ENCODE measurements around the gene DIAPH2. TPM values are rescaled to one million over a fixed set of nuclear protein-coding genes. Genes with fewer than 3 reads are reported as not detected.

Gene DIAPH2
- total RNA-seq, 4 donors from 2014 or later = 12.1 to 41.6 (median 29.1) TPM

DNA sequence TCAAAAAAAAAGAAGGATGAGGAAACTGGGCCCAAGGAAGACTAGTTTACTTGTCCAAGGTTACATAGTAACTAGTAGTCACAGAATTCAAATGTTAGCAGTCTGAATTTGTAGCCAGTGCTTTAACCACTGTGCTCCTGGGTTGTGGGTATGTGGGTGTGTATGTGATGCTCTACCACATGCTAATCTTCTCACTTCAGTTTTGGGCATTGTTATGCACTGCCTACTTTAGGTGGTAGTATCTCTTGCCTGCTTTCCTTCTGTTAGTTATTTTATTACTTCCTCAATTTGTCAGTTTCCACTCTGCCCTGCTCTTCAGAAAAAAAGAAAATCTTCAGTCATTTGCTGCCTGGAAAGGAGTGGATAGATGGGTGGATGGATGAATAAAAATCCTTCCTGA, 418.3 kb downstream of the DIAPH2 start:
- H3K27ac ChIP-seq = no peak overlapping the region
- H3K4me1 ChIP-seq = no peaks in the 10 kb centered on the region
- intact Hi-C loops (cut with DNase I; ENCODE audit: low total_unique reads) = no loop called here
- H3K27me3 ChIP-seq = no peaks in the 10 kb centered on the region
- TF ChIP-seq, protein P1, sequence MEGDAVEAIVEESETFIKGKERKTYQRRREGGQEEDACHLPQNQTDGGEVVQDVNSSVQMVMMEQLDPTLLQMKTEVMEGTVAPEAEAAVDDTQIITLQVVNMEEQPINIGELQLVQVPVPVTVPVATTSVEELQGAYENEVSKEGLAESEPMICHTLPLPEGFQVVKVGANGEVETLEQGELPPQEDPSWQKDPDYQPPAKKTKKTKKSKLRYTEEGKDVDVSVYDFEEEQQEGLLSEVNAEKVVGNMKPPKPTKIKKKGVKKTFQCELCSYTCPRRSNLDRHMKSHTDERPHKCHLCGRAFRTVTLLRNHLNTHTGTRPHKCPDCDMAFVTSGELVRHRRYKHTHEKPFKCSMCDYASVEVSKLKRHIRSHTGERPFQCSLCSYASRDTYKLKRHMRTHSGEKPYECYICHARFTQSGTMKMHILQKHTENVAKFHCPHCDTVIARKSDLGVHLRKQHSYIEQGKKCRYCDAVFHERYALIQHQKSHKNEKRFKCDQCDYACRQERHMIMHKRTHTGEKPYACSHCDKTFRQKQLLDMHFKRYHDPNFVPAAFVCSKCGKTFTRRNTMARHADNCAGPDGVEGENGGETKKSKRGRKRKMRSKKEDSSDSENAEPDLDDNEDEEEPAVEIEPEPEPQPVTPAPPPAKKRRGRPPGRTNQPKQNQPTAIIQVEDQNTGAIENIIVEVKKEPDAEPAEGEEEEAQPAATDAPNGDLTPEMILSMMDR (IDR thresholded peaks at IDR 0.05 in 4 of 5, conservative IDR thresholded peaks at IDR 0.05 in 1 of 5) = no peak
- TF ChIP-seq POLR2A (IDR thresholded peaks at IDR 0.05) = no peak
- no peaks in the 10 kb centered on the region for H3K36me3 ChIP-seq
- DNase-seq (no peak), ATAC-seq (no peak)
- H3K9me3 ChIP-seq = no peaks in the 10 kb centered on the region
- in situ Hi-C loops (cut with MboI; ENCODE audit: low sequenced_read_pairs in 4 of 4) = no loop called here
- H3K4me3 ChIP-seq = no peak overlapping the region

DNA sequence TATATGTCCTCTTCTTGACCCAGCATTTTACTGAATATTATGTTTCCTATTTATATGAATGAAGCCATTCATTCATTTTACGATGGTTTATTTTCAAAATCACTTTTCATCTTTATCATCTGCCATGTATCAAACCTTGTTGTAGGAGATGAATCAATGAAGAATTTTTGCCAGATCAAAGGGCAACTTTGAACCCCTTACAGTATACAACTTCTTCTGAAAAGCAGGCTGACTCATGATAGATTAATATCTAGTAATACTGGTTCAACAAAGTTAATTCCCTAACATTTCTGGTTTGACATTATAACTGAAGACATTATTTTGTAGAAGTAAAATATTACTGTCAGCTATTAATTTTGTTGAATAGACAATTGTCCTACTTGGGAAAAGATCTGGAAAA, 425.1 kb downstream of the DIAPH2 start:
- H3K27ac ChIP-seq = no peak overlapping the region
- H3K27me3 ChIP-seq = no peaks in the 10 kb centered on the region
- ATAC-seq = no peak
- TF ChIP-seq, protein P1 (IDR thresholded peaks at IDR 0.05 in 4 of 5, conservative IDR thresholded peaks at IDR 0.05 in 1 of 5) = no peak
- no peak for TF ChIP-seq POLR2A (IDR thresholded peaks at IDR 0.05)
- intact Hi-C loops (cut with DNase I; ENCODE audit: low total_unique reads) (no loop called here), in situ Hi-C loops (cut with MboI; ENCODE audit: low sequenced_read_pairs in 4 of 4) (no loop called here)
- no peak overlapping the region for H3K4me3 ChIP-seq
- no peak for DNase-seq
- H3K9me3 ChIP-seq = no peaks in the 10 kb centered on the region
- no peaks in the 10 kb centered on the region for H3K4me1 ChIP-seq
- no peaks in the 10 kb centered on the region for H3K36me3 ChIP-seq

DNA sequence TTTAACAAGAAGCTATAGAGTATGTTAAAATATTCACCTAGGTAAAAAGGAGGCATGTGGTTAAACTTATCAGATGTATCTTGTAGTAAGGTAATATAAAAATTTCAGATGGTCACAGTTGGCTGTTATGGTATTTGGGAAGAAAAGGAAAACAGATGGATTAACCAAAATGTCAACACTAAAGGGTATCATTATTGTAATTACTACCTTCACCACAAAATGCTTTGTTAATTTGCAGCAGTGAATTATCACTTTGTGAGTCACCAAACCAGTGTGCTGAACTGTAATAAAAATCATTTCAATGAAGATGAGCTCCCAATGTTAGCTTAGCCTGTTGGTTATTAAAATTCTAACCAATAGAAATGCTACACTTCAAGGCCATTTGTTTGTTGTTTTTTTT, 432.9 kb downstream of the DIAPH2 start:
- no peaks in the 10 kb centered on the region for H3K9me3 ChIP-seq
- no peak overlapping the region for H3K27ac ChIP-seq
- H3K27me3 ChIP-seq = no peaks in the 10 kb centered on the region
- H3K4me3 ChIP-seq = no peak overlapping the region
- H3K4me1 ChIP-seq = peaks cover 0 to 3% of the 10 kb centered on the region in 2 donors
- intact Hi-C loops (cut with DNase I; ENCODE audit: low total_unique reads) = no loop called here
- no peak for ATAC-seq
- H3K36me3 ChIP-seq = no peaks in the 10 kb centered on the region
- in situ Hi-C loops (cut with MboI; ENCODE audit: low sequenced_read_pairs in 4 of 4) = no loop called here
- DNase-seq = no peak
- TF ChIP-seq, protein P1 (IDR thresholded peaks at IDR 0.05 in 4 of 5, conservative IDR thresholded peaks at IDR 0.05 in 1 of 5) = no peak
- no peak for TF ChIP-seq POLR2A (IDR thresholded peaks at IDR 0.05)

DNA sequence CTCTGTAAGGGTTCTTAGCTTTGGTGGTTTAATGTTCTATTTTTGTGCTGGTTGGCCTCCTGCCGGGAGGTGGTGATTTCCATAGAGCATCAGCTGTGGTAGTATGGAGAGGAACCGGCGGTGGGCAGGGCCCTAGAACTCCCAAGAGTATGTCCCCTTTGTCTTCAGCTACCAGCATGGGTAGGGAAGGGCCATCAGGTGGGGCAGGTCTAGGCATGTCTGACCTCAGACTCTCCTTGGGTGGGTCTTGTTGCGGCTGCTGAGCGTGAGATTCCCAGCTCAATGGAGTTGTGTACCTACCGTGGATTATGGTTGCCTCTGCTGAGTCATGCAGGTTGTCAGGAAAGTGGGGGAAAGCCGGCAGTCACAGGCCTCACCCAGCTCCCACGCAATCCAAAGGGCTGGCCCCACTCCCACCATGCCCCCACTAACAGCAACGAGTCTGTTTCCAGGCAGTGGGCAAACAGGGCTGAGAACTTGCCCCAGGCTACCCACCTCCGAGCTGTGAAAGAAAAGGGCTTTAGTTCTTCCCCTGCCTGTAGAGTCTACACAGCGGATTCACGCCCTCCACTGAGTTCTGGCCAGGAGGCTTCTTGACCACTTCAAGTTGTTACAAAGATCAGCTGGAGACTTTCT, 434.9 kb downstream of the DIAPH2 start:
- Histone ChIP-seq H3K27me3 (no peaks in the 10 kb centered on the region), H3K9me3 (no peaks in the 10 kb centered on the region), H3K4me3 (no peak overlapping the region), H3K27ac (no peak overlapping the region), H3K4me1 (peaks cover 0 to 4% of the 10 kb centered on the region in 2 donors), H3K36me3 (no peaks in the 10 kb centered on the region)
- no peak for TF ChIP-seq POLR2A (IDR thresholded peaks at IDR 0.05)
- TF ChIP-seq, protein P1 (IDR thresholded peaks at IDR 0.05 in 4 of 5, conservative IDR thresholded peaks at IDR 0.05 in 1 of 5) = no peak
- DNase-seq = no peak
- intact Hi-C loops (cut with DNase I; ENCODE audit: low total_unique reads) = no loop called here
- in situ Hi-C loops (cut with MboI; ENCODE audit: low sequenced_read_pairs in 4 of 4) = no loop called here
- ATAC-seq = no peak

DNA sequence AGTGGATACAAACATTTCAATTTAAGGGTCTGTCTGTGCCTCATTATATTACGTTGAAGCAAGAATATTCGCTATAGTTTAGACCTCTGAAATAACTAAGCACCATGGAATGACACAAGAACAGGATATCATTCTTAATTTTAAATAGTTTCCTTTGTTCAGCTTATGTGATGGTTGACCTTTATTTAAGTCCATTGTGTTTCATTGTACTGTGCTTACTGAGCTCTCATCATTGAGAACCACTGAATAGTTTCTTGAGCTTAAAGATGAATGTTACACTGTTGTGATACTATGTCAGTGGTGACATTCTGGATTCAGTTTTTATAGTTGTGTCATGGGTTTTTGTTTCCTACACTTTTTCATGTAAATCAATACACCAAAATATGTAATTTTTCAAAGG, 438.4 kb downstream of the DIAPH2 start:
- Histone ChIP-seq H3K27me3 (no peaks in the 10 kb centered on the region), H3K27ac (no peak overlapping the region), H3K4me1 (peaks cover 0 to 4% of the 10 kb centered on the region in 2 donors), H3K9me3 (no peaks in the 10 kb centered on the region), H3K36me3 (no peaks in the 10 kb centered on the region), H3K4me3 (no peak overlapping the region)
- in situ Hi-C loops (cut with MboI; ENCODE audit: low sequenced_read_pairs in 4 of 4) (no loop called here), intact Hi-C loops (cut with DNase I; ENCODE audit: low total_unique reads) (no loop called here)
- TF ChIP-seq, protein P1 (IDR thresholded peaks at IDR 0.05 in 4 of 5, conservative IDR thresholded peaks at IDR 0.05 in 1 of 5) = no peak
- no peak for TF ChIP-seq POLR2A (IDR thresholded peaks at IDR 0.05)
- DNase-seq = no peak
- ATAC-seq = no peak
